ENCODE measurements around the gene ASPA. TPM values are rescaled to one million over a fixed set of nuclear protein-coding genes. Genes with fewer than 3 reads are reported as not detected.

Gene ASPA
- total and polyA plus RNA-seq, 7 donors: 0.68 to 4.8 (median 2.9) TPM

DNA sequence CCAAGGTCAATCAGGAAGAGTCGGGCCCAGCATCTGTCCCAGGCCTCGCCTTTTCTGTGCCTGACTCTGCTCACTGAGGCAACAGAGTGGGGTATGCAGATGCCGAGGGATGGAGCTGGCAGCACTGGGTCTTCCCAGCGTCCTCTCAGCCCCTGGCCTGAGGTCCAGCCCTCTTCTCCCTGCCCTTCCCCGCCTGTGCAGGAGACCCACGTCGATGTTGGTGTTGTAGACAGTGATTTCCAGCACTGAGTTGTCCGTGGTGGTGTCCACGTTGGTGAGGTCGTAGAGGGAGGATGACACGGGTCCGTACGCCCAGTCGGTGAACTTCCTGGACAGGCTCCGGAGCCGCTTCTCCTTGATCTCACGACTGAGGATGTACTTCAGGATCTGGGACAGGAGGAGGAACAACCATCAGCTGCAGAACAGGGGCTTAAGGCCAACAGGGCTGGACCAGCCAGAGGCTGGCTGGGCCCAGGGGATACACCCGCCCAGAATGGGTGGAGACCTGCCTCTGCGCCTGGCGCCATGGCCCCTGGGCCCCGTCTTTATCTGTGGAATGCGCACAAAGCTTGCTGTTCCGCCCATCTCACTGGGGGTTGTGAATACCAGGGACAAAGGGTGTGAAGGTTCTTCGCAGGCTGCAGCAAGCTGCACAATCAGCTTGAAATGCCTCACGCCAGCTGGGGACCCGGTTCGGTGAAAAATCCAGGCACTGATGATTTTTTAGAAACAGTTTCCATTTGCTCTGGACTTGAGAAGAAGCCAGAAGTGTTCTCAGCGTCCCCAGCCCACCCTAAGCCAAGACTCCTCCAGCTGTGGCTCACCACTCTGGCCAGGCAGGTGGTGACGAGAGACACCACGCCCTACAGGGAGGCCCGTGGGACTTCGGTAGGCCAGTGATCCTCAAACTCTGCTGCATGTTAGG, 54.3 kb downstream of the ASPA start:
- Histone ChIP-seq H3K4me1 (no peaks in the 10 kb centered on the region), H3K4me3 (no peak overlapping the region), H3K27me3 (ENCODE audit: insufficient read depth in 3 of 3, low read length in 2 of 3) (no peaks in the 10 kb centered on the region), H3K36me3 (ENCODE audit: insufficient read depth in 1 of 2, low read depth in 1 of 2) (no peaks in the 10 kb centered on the region), H3K27ac (no peak overlapping the region), H3K9me3 (no peaks in the 10 kb centered on the region)
- intact Hi-C loops (cut with DNase I): no loop called here
- TF ChIP-seq, protein P1, sequence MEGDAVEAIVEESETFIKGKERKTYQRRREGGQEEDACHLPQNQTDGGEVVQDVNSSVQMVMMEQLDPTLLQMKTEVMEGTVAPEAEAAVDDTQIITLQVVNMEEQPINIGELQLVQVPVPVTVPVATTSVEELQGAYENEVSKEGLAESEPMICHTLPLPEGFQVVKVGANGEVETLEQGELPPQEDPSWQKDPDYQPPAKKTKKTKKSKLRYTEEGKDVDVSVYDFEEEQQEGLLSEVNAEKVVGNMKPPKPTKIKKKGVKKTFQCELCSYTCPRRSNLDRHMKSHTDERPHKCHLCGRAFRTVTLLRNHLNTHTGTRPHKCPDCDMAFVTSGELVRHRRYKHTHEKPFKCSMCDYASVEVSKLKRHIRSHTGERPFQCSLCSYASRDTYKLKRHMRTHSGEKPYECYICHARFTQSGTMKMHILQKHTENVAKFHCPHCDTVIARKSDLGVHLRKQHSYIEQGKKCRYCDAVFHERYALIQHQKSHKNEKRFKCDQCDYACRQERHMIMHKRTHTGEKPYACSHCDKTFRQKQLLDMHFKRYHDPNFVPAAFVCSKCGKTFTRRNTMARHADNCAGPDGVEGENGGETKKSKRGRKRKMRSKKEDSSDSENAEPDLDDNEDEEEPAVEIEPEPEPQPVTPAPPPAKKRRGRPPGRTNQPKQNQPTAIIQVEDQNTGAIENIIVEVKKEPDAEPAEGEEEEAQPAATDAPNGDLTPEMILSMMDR (IDR thresholded peaks at IDR 0.05): no peak
- 41 to 50% (median 45%) methylated on average over 32 of the region's 32 CpGs for WGBS, 3 donors
- DNase-seq (peak; percentile 79 to 82), ATAC-seq (peak in 3 of 4 donors; percentile 35 to 48 (median 47))

- Histone ChIP-seq H3K36me3 (ENCODE audit: insufficient read depth in 1 of 2, low read depth in 1 of 2) (no peaks in the 10 kb centered on the region), H3K4me3 (no peak overlapping the region), H3K27ac (no peak overlapping the region), H3K4me1 (no peaks in the 10 kb centered on the region), H3K27me3 (ENCODE audit: insufficient read depth in 3 of 3, low read length in 2 of 3) (no peaks in the 10 kb centered on the region), H3K9me3 (no peaks in the 10 kb centered on the region)
- intact Hi-C loops (cut with DNase I): loop anchor here in 1 of 2 donors (1.0 kb wide), 1 partner anchor 25 kb away; no protein-coding TSS in a partner anchor
- WGBS, 3 donors: 37 to 42% (median 41%) methylated on average over 21 of the region's 21 CpGs
- TF ChIP-seq, protein P1 (IDR thresholded peaks at IDR 0.05): no peak
- DNase-seq (no peak), ATAC-seq (peak in 3 of 4 donors; percentile 36 to 62 (median 44))
Observed at GRCh38 chr17:3531266-3532101, 55.7 kb downstream of the ASPA start.

GRCh38 chr17:3532106-3532858, 56.5 kb downstream of the ASPA start:
- Histone ChIP-seq H3K27me3 (ENCODE audit: insufficient read depth in 3 of 3, low read length in 2 of 3) (no peaks in the 10 kb centered on the region), H3K4me1 (no peaks in the 10 kb centered on the region), H3K4me3 (no peak overlapping the region), H3K9me3 (no peaks in the 10 kb centered on the region), H3K36me3 (ENCODE audit: insufficient read depth in 1 of 2, low read depth in 1 of 2) (no peaks in the 10 kb centered on the region), H3K27ac (no peak overlapping the region)
- TF ChIP-seq, protein P1 (IDR thresholded peaks at IDR 0.05): no peak
- ATAC-seq: no peak
- 87 to 89% (median 87%) methylated on average over 35 to 36 of the region's 36 CpGs for WGBS, 3 donors
- intact Hi-C loops (cut with DNase I): loop anchor here in 1 of 2 donors (1.0 kb wide), 1 partner anchor 24 kb away; no protein-coding TSS in a partner anchor
- no peak for DNase-seq

DNA sequence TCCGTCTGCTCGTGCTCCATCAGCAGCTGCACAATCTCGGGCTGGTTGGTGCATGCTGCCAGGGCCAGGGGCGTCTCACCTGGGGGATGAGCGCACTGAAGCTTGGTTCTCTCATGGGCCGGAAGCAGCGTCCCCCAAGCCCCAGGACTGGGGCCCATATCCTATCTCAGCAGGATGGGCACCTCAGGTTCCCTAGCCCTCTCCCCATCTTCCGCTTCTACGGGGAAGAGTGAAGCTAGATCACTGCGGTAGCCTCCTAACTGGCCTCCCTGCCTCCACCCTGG, 57.0 kb downstream of the ASPA start:
- intact Hi-C loops (cut with DNase I): loop anchor here in 1 of 2 donors (1.0 kb wide), 1 partner anchor 24 kb away; no protein-coding TSS in a partner anchor
- 93% methylated on average over 10 of the region's 10 CpGs for WGBS, 3 donors
- TF ChIP-seq, protein P1 (IDR thresholded peaks at IDR 0.05): no peak
- DNase-seq: no peak
- ATAC-seq: no peak
- no peaks in the 10 kb centered on the region for H3K27me3 ChIP-seq (ENCODE audit: insufficient read depth in 3 of 3, low read length in 2 of 3)
- no peaks in the 10 kb centered on the region for H3K36me3 ChIP-seq (ENCODE audit: insufficient read depth in 1 of 2, low read depth in 1 of 2)
- H3K4me1 ChIP-seq: no peaks in the 10 kb centered on the region
- H3K4me3 ChIP-seq: no peak overlapping the region
- H3K27ac ChIP-seq: no peak overlapping the region
- no peaks in the 10 kb centered on the region for H3K9me3 ChIP-seq
